ENCODE results near the gene SDK2. TPM values are rescaled to one million over a fixed set of nuclear protein-coding genes. Genes with fewer than 3 reads are reported as not detected.
A peak's percentile ranks its signal among the peaks of the same experiment; 100 is the strongest.

The SDK2 gene
- total and polyA plus RNA-seq, 9 of the 15 experiments (the other 6 are each of a cell fraction or from before 2014, with no cell fraction given): 0.04 TPM; not detected in 8

- H3K36me3 ChIP-seq (ENCODE audit: control insufficient read depth, insufficient read depth, low read length): no peaks in the 10 kb centered on the region
- H2AFZ ChIP-seq (ENCODE audit: low read depth, low read length): no peak overlapping the region
- BruUV-seq (replicated peaks): no TSS peak
- no peak overlapping the region for H3K27ac ChIP-seq (ENCODE audit: extremely low read depth, low read depth, low read length)
- no peaks in the 10 kb centered on the region for H3K9me1 ChIP-seq (ENCODE audit: control insufficient read depth, insufficient read depth, low read length)
- TF ChIP-seq MED1 (CRISPR knock-in tag; IDR thresholded peaks at IDR 0.05; ENCODE audit: borderline replicate concordance) (no peak), HINFP (tag; conservative IDR thresholded peaks at IDR 0.05; ENCODE audit: low read depth) (no peak), MITF (IDR thresholded peaks at IDR 0.05) (no peak), HCFC1 (IDR thresholded peaks at IDR 0.05; ENCODE audit: low read depth, low read length) (no peak)
- CTCF ChIA-PET (ENCODE audit: low intra/inter-chr PET ratio): no interaction called here
- 24% methylated on average over 19 of the region's 21 CpGs for WGBS (ENCODE audit: insufficient coverage, low coverage, missing lambda C conversion rate)
- in situ Hi-C loops (cut with MboI): no loop called here
- H3K4me2 ChIP-seq (ENCODE audit: insufficient read depth, low read length): no peak overlapping the region
- FAIRE-seq: no peak
- no peak overlapping the region; a peak in 1 of 4 replicates for H3K9ac ChIP-seq (ENCODE audit: insufficient read depth in 1 of 2, low read depth in 2 of 2, low read length in 2 of 2)
- no peaks in the 10 kb centered on the region for H3K9me3 ChIP-seq (replicated peaks; ENCODE audit: control insufficient read depth, insufficient read depth, low read depth, low read length)
- no peak overlapping the region for H3K4me3 ChIP-seq
- peak; percentile 33 for ATAC-seq
- no peaks in the 10 kb centered on the region; the same call in 1 of the 2 replicates for H4K20me1 ChIP-seq (replicated peaks; ENCODE audit: control insufficient read depth, insufficient read depth, low read length)
- H3K27me3 ChIP-seq (ENCODE audit: control insufficient read depth in 2 of 2, insufficient read depth in 2 of 2, low read length in 2 of 2): peaks cover 32 to 76% of the 10 kb centered on the region in 2 experiments; a peak in 4 of 5 replicates
- POLR2A ChIA-PET: no interaction called here
- H3K4me1 ChIP-seq (replicated peaks in 1 of 2; ENCODE audit: control insufficient read depth in 2 of 2, insufficient read depth in 2 of 2, low read length in 2 of 2): peaks cover 0 to 4% of the 10 kb centered on the region in 2 experiments; a peak in 2 of 5 replicates
- intact Hi-C loops (cut with micrococcal nuclease): no loop called here
- DNase-seq (ENCODE audit: extremely low read depth in 1 of 4, low spot score in 3 of 4): no peak
- H3K79me2 ChIP-seq (ENCODE audit: control insufficient read depth, insufficient read depth, low read length): no peaks in the 10 kb centered on the region
Observed at GRCh38 chr17:73354423-73355284, 289.6 kb downstream of the SDK2 start.

Data from K562 (cell line).